ENCODE data around the gene TLE5.

- TF ChIP-seq CTCF (IDR thresholded peaks at IDR 0.05) (no peak), POLR2A (IDR thresholded peaks at IDR 0.05) (no peak)
These were observed 7.1 kb downstream of the TLE5 start for GRCh38 chr19:3054972-3055740.
